ENCODE data around the gene ADAMTS15. TPM values are rescaled to one million over a fixed set of nuclear protein-coding genes. Genes with fewer than 3 reads are reported as not detected.

Gene ADAMTS15
- total and polyA plus RNA-seq, 12 donors, result 7.7 to 49.4 (median 16.4) TPM

GRCh38 chr11:130448039-130448415, 418 bp upstream of the ADAMTS15 start:
- peak overlapping the region in 9 of 10 donors; percentile 69 to 96 (median 77) for H3K4me3 ChIP-seq
- DNase-seq, result no peak
- intact Hi-C loops (cut with DNase I), result loop anchor here in 3 of 10 donors (2.0 to 5.0 kb wide), 4 partner anchors 229 to 379 kb away; no protein-coding TSS in a partner anchor
- 13 to 14% methylated on average over 11 of the region's 11 CpGs for WGBS, 2 donors
- no peaks in the 10 kb centered on the region for H3K36me3 ChIP-seq
- TF ChIP-seq CTCF (IDR thresholded peaks at IDR 0.05), result no peak
- H3K4me1 ChIP-seq, result peaks cover 8 to 55% (median 44%) of the 10 kb centered on the region in 9 donors
- H3K9me3 ChIP-seq, result no peaks in the 10 kb centered on the region
- ATAC-seq, result no peak
- peak overlapping the region in 8 of 10 donors; percentile 41 to 91 (median 82) for H3K27ac ChIP-seq
- H3K27me3 ChIP-seq, result peaks cover 0 to 40% (median 0%) of the 10 kb centered on the region in 7 donors

GRCh38 chr11:130449310-130449990, 1.0 kb downstream of the ADAMTS15 start:
- no peaks in the 10 kb centered on the region for H3K36me3 ChIP-seq
- intact Hi-C loops (cut with DNase I), result loop anchor here in 3 of 10 donors (2.0 to 5.0 kb wide), 4 partner anchors 227 to 378 kb away; no protein-coding TSS in a partner anchor
- H3K4me3 ChIP-seq, result peak overlapping the region; percentile 69 to 98 (median 80)
- TF ChIP-seq CTCF (IDR thresholded peaks at IDR 0.05), result no peak
- peak overlapping the region; percentile 41 to 91 (median 82) for H3K27ac ChIP-seq
- H3K4me1 ChIP-seq, result peaks cover 11 to 69% (median 55%) of the 10 kb centered on the region in 9 donors
- no peaks in the 10 kb centered on the region for H3K9me3 ChIP-seq
- ATAC-seq (peak in 4 of 8 donors; percentile 6 to 25 (median 22)), DNase-seq (no peak)
- WGBS, 2 donors, result 1 to 2% methylated on average over 64 of the region's 64 CpGs
- peaks cover 0 to 40% (median 0%) of the 10 kb centered on the region in 7 donors for H3K27me3 ChIP-seq

GRCh38 chr11:130449996-130450769, 1.7 kb downstream of the ADAMTS15 start:
- Histone ChIP-seq H3K27ac (peak overlapping the region; percentile 41 to 91 (median 82)), H3K4me1 (peaks cover 13 to 74% (median 63%) of the 10 kb centered on the region in 9 donors)

More at GRCh38 chr11:130449996-130450769, 1.7 kb downstream of the ADAMTS15 start:
- DNase-seq (peak; percentile 85 to 87), ATAC-seq (peak; percentile 56 to 86 (median 72))
- H3K9me3 ChIP-seq, result no peaks in the 10 kb centered on the region
- H3K27me3 ChIP-seq, result peaks cover 0 to 40% (median 0%) of the 10 kb centered on the region in 7 donors
- intact Hi-C loops (cut with DNase I), result loop anchor here in 9 of 10 donors (2.0 to 10.0 kb wide), 16 partner anchors 71 to 379 kb away; no protein-coding TSS in a partner anchor
- peak overlapping the region; percentile 69 to 98 (median 80) for H3K4me3 ChIP-seq
- peak; percentile 30 to 79 (median 70) for TF ChIP-seq CTCF (IDR thresholded peaks at IDR 0.05)
- 17 to 20% methylated on average over 34 of the region's 34 CpGs for WGBS, 2 donors
- H3K36me3 ChIP-seq, result no peaks in the 10 kb centered on the region

All from heart right ventricle (tissue), 16 donors.